ENCODE measurements around the gene ANKS1B.

DNA sequence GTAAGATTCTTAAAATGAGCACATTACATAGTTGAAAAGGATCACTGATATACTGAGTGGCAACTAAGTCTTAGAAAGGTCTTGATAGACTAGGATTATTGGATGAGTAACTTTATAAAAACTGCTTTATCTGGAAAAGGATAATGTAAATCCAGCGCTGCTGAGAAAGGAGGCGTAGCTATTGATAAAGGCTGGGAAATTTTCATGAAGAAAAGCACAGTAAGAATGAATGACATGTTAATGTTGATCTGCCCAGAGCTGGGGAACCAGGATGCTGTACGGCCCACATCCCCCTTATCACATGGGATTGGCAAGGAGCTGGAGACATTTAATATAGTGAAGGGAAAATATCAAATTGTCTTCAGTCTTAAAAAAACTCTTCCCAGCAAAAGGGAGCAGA, 1165.7 kb downstream of the ANKS1B start:
- TF ChIP-seq POLR2A (IDR thresholded peaks at IDR 0.05), result no peak
- TF ChIP-seq, protein P1, sequence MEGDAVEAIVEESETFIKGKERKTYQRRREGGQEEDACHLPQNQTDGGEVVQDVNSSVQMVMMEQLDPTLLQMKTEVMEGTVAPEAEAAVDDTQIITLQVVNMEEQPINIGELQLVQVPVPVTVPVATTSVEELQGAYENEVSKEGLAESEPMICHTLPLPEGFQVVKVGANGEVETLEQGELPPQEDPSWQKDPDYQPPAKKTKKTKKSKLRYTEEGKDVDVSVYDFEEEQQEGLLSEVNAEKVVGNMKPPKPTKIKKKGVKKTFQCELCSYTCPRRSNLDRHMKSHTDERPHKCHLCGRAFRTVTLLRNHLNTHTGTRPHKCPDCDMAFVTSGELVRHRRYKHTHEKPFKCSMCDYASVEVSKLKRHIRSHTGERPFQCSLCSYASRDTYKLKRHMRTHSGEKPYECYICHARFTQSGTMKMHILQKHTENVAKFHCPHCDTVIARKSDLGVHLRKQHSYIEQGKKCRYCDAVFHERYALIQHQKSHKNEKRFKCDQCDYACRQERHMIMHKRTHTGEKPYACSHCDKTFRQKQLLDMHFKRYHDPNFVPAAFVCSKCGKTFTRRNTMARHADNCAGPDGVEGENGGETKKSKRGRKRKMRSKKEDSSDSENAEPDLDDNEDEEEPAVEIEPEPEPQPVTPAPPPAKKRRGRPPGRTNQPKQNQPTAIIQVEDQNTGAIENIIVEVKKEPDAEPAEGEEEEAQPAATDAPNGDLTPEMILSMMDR (IDR thresholded peaks at IDR 0.05), result no peak
- TF ChIP-seq EP300 (IDR thresholded peaks at IDR 0.05), result no peak
